Measurements from ENCODE around the gene HAUS8. TPM values are rescaled to one million over a fixed set of nuclear protein-coding genes. Genes with fewer than 3 reads are reported as not detected.

Gene HAUS8
- total and polyA plus RNA-seq, 10 of the 15 experiments (the other 5 are each of a cell fraction or from before 2014, with no cell fraction given), result 22.7 to 43.9 (median 34.4) TPM

DNA sequence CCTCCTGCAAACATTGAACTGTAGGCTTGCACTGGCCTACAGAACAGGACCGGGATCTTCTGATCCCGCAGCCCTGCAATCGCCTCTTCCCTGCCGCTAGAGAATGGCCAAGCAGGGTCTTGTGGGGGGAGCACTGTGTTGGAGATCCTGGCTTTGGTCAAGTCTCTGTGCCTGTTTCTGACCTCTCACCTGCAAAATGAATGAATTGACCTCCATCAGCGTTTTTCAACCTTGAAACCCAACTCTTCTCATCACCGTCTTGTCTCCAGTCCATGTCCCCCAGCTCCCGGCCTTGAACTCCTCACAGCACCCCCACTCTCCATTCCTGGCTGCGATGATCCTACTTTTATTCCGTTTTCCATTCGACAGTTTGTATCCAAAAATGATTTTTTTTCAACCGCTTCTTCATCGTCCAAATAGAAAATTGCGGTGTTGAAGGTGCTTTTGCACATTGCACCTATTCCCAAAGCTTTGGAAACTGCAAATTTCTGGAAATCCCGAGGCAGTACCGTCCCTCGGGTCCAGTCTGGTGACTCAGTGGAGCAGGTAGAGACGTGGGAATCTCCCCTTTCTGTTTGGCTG, 2.3 kb upstream of the HAUS8 start:
- no peak for TF ChIP-seq MEF2A (IDR thresholded peaks at IDR 0.05; ENCODE audit: insufficient read depth, low read depth, low read length)
- TF ChIP-seq IKZF1 (conservative IDR thresholded peaks at IDR 0.05), result 0 out of 2 replicates have a peak, but pooled peaks have one; percentile 15
- TF ChIP-seq MLLT1 (IDR thresholded peaks at IDR 0.05), result peak; percentile 92
- TF ChIP-seq, protein P1, sequence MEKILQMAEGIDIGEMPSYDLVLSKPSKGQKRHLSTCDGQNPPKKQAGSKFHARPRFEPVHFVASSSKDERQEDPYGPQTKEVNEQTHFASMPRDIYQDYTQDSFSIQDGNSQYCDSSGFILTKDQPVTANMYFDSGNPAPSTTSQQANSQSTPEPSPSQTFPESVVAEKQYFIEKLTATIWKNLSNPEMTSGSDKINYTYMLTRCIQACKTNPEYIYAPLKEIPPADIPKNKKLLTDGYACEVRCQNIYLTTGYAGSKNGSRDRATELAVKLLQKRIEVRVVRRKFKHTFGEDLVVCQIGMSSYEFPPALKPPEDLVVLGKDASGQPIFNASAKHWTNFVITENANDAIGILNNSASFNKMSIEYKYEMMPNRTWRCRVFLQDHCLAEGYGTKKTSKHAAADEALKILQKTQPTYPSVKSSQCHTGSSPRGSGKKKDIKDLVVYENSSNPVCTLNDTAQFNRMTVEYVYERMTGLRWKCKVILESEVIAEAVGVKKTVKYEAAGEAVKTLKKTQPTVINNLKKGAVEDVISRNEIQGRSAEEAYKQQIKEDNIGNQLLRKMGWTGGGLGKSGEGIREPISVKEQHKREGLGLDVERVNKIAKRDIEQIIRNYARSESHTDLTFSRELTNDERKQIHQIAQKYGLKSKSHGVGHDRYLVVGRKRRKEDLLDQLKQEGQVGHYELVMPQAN (conservative IDR thresholded peaks at IDR 0.05), result 0 out of 2 replicates have a peak, but pooled peaks have one; percentile 48
- peaks cover 95% of the 10 kb centered on the region for H3K79me2 ChIP-seq (ENCODE audit: control insufficient read depth, insufficient read depth, low read length)
- H3K4me2 ChIP-seq (ENCODE audit: control insufficient read depth, insufficient read depth), result peak overlapping the region; percentile 88
- SMC1A ChIA-PET (ENCODE audit: uncharacterized antibody, unreplicated experiment), result interaction anchor here (0.5 to 11.7 kb wide), 7 partner anchors 12 to 493 kb away, joined by 3 to 88 read pairs (median 5); partner anchors contain the start of gene USE1
- ATAC-seq (no peak), DNase-seq (ENCODE audit: low read depth, low spot score) (no peak), FAIRE-seq (no peak)
- no peak overlapping the region for H2AFZ ChIP-seq (ENCODE audit: control insufficient read depth, low read depth, low read length)
- intact Hi-C loops (cut with micrococcal nuclease; ENCODE audit: unreplicated experiment) (no loop called here), in situ Hi-C loops (cut with MboI) (no loop called here)
- 35% methylated on average over 17 of the region's 17 CpGs for WGBS (ENCODE audit: insufficient coverage, insufficient replicate concordance, low lambda C conversion rate, missing lambda C conversion rate)
- no peaks in the 10 kb centered on the region for H3K9me3 ChIP-seq (replicated peaks; ENCODE audit: control insufficient read depth, insufficient read depth, low read length)
- H3K4me1 ChIP-seq (ENCODE audit: control insufficient read depth, insufficient read depth, low read length), result peaks cover 48% of the 10 kb centered on the region
- CTCF ChIA-PET, result interaction anchor here (1.0 to 4.3 kb wide), 9 partner anchors 29 to 205 kb away, joined by 3 to 30 read pairs (median 4); partner anchors contain the start of gene ANKLE1
- peak overlapping the region; percentile 93 for H3K4me3 ChIP-seq
- peak overlapping the region; percentile 87 for H3K27ac ChIP-seq (ENCODE audit: control insufficient read depth, insufficient read depth)
- RAD21 ChIA-PET (ENCODE audit: unreplicated experiment), result interaction anchor here (0.8 to 7.7 kb wide), 5 partner anchors 11 to 158 kb away, joined by 4 to 91 read pairs (median 7); no protein-coding TSS in a partner anchor
- H3K9ac ChIP-seq (ENCODE audit: control insufficient read depth, insufficient read depth, low read length), result peak overlapping the region; percentile 83
- POLR2A ChIA-PET, result interaction anchor here (0.9 to 8.5 kb wide), 9 partner anchors 9 to 1014 kb away, joined by 3 to 111 read pairs (median 3); partner anchors contain the start of genes BABAM1 and BST2
- no TSS peak for BruUV-seq (replicated peaks)
- no peaks in the 10 kb centered on the region; a peak in 1 of 4 replicates for H3K36me3 ChIP-seq (ENCODE audit: control insufficient read depth in 2 of 2, insufficient read depth in 2 of 2, low read length in 1 of 2)
- no peaks in the 10 kb centered on the region for H3K27me3 ChIP-seq (replicated peaks in 1 of 2; ENCODE audit: control insufficient read depth in 2 of 2, insufficient read depth in 2 of 2, low read length in 1 of 2)
- peaks cover 8% of the 10 kb centered on the region for H4K20me1 ChIP-seq (ENCODE audit: control insufficient read depth, insufficient read depth)
